Fibroblast of upper back skin (primary cell): ENCODE results near the gene CACNA2D3.

Experiments used
- DNase-seq: peaks from one replicate; pipeline ENCODE4 v3.0.0-alpha.2; 2013

Gene CACNA2D3

DNA sequence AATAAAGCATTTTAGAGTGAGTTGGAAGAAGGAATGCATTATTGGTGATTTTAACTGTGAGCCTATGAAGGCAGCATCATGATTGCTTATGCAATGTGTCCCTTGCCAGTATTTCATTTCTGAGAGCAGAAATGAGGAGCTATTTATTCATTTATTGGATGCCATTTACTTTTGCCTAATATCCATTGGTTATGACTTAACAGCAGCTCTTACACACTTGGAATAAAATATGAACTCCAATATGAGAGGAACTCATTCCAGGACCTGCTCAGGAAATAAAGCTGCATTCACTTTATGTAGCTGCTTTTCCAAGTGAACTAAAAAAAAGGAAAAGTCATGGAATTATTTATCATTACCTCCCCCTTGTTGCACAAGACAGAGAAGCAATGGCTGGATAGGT, 525.4 kb downstream of the CACNA2D3 start:
- no peak for DNase-seq

DNA sequence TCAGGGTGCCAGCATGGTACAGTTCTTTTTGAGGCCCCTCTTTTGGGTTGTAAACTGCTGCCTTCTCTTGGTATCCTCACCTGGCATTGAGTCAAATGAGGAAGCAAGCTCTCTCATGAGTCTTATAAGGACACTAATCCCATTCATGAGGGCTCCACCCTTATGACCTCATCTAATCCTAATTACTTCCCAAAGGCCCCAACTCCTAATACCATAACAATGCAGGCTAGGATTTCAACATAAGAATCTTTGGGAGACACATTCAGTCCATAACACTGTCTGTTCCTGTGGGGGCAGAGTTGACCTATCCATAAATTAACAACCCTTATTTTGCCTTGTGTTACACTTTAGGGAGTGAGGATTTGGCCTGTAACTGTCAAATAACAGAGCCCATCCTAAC, 527.2 kb downstream of the CACNA2D3 start:
- DNase-seq = no peak

GRCh38 chr3:54653456-54654195, 531.3 kb downstream of the CACNA2D3 start:
- DNase-seq = no peak

GRCh38 chr3:54654776-54655175, 532.4 kb downstream of the CACNA2D3 start:
- DNase-seq = no peak

DNA sequence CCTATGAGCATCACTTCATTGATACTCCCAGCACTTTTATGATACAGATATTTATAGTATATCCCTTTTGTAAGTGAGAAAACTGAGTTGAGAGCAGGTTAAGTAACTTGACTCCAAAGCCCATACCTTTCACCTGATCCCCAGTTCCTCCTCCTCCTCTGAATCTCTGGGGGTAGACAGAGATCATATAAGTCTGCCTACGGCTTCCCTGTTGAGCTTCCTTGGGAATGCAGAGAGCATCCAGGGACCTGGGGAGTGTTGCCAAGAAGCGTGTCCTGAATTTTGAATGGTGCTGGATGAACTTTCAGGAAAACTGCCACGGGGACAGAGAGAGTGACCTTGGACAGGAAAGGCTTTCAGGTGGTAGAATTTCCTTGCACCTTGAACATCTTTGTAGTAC, 537.0 kb downstream of the CACNA2D3 start:
- no peak for DNase-seq

DNA sequence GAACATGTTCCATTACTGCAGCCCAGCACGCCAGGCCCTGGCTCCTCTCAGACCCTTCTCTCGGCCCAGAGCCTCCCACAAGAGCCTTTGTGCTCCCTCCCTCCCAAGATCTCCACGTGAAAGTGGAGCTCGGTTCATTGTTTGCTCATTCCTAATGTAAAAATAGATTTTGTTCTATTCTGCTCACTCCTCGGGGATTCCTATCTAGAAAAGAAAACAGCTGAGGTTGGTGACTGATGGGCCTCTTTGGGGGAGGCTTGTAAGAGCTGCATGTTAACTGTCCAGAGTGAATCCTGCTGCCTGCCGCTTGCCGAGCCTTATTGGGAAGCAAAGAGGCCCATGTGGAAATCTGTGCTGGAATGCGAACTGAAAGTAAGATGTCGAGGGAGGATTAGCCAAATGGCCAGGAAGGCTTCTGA, 538.4 kb downstream of the CACNA2D3 start:
- peak; percentile 65 for DNase-seq

- DNase-seq = no peak
Measured at GRCh38 chr3:54661151-54661550, 538.8 kb downstream of the CACNA2D3 start.

GRCh38 chr3:54663501-54664011, 541.2 kb downstream of the CACNA2D3 start:
- peak; percentile 78 for DNase-seq

DNA sequence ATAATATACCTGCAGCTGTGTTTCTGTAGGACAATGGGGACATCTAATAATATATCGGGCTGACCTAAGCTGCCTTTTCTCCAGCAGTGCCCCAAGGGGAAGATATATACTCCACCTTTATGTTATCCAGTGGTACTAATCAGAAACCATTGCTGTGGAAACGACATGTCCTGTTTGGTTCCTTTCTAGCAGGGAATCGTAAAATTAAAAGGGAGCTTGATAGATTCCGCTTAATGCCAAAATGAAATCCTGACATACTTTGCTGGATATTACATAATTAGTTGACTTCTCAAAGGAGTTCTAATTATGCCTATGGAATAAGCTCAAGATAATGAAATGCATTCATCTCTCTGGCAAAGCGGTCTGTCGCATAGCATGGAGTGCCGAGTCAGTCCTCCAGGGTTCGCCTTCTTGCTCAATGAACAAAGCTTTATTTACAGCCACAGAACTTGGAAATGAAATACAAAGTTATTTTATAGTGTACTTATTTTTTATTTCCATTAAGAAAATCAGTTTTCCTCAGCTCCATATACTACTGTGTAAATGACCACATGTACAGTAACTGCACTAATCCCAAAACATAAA, 542.8 kb downstream of the CACNA2D3 start:
- DNase-seq = no peak

DNA sequence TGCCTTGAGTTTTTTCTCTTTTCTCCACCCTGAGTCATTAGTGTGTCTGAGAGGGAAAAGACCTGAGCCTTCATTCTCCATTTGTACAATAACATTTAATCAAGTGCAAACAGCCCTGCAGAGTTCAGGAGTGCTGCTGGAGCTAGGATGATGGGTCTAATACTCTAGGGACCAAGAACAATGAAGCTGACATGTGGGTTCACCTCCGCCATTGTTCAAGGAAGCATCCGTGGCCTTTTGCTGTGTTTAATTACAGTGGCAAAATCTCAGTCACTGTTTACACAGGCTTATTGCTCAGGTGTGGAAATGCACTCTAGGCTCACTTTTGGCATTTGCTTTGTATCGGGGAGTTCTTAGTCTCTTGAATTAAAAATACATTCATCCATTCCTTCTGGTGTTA, 545.9 kb downstream of the CACNA2D3 start:
- DNase-seq = no peak

DNA sequence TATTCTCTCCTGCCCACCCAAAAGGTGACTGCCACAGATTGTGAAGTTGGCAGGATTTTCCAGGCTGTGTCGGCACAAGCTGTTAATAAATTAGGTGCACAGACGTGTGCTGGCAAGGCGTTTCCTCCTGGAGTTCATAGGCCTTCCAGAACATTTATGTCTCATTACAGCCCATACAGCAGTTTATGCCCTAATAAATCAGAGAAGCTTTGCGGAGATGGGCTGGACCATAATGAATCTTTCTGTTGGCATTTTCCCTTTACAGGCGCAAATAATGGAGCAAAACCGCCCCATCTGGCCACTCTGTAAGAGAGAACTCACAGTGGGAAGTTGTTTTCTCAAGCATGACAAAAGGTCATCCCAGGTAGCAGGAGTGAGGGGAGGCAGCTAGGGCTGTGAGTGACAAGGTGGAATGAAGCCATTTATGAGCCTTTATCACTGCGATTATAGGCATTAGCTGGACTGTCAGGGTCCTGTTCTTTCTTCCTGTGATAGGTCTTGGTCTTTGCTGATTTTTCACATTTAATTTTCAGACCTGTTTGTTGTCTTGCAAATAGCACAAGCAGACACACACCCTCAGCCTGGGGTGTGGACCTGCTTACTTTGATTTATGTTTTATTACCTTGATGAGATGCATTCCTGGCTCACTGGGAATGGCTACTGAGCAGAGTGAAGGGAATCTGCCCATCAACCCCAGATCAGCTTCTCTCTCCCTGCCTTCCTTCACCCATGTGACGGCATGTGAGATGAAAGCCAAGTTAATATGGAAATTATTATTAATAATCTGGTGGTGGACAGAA, 548.0 kb downstream of the CACNA2D3 start:
- no peak for DNase-seq

GRCh38 chr3:54671511-54671910, 549.2 kb downstream of the CACNA2D3 start:
- DNase-seq = no peak

GRCh38 chr3:54676087-54676486, 553.7 kb downstream of the CACNA2D3 start:
- DNase-seq = no peak

- DNase-seq = no peak
Measured at GRCh38 chr3:54681706-54682105, 559.4 kb downstream of the CACNA2D3 start.

GRCh38 chr3:54685213-54685612, 562.9 kb downstream of the CACNA2D3 start:
- DNase-seq = no peak

- peak; percentile 26 for DNase-seq
Measured at GRCh38 chr3:54691289-54691771, 569.0 kb downstream of the CACNA2D3 start.

- DNase-seq = no peak
Measured at GRCh38 chr3:54696313-54696712, 574.0 kb downstream of the CACNA2D3 start.

GRCh38 chr3:54698054-54698453, 575.7 kb downstream of the CACNA2D3 start:
- no peak for DNase-seq

GRCh38 chr3:54703923-54704322, 581.6 kb downstream of the CACNA2D3 start:
- no peak for DNase-seq

- no peak for DNase-seq
Measured at GRCh38 chr3:54705730-54706129, 583.4 kb downstream of the CACNA2D3 start.

GRCh38 chr3:54706738-54707137, 584.4 kb downstream of the CACNA2D3 start:
- no peak for DNase-seq

DNA sequence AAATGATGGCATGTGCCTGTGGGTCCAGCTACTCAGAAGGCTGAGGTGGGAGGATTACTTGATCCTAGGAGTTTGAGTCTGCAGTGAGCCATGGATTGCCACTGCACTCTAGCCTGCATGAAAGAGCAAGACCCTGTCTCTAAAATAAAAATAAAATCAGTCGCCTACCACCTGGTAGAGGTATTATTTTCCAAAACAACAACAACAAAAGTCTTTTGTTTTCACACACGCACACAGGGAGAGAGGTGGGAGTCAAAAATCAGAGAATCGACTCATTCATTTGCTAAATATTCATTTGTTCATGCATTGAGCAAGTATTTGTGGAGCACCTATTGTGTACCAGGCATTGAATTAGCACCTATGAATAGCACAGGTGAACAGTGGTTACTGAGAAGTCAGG, 587.4 kb downstream of the CACNA2D3 start:
- no peak for DNase-seq

DNA sequence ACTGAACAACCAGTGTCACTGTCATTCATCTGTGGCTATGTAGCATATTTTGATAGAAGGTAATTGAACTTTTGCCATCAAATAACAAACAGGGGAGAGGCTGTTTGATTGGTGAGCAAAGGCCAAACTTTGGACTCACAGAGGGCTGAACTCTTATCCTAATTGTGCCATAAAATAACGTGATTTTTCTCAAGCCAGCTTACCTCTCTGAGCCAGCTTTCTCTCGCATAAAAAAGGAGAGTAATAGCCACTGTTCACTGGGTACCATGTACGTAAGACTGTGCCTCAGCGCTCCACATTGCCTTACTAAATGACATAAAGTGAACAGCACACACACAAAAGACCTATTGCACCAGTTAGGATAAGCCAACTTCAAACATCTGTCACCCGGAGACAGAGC, 588.6 kb downstream of the CACNA2D3 start:
- DNase-seq = no peak

DNA sequence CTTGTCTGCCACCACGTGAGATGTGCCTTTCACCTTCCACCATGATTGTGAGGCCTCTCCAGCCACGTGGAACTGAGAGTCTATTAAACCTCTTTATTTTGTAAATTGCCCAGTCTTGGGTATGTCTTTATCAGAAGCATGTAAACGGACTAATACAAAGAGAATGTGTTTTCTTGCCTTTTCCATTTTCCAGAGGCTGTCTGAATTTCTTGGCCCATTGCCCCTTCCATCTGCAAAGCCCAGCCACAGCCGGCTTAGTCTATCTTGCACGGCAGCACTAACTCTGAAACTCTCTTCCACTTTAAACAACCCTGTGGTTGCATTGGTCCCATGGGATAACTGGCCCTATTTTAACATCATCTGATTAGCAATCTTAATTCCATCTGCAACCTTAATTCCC, 590.2 kb downstream of the CACNA2D3 start:
- DNase-seq = peak; percentile 45
